Gastrocnemius medialis (tissue), 4 donors: ENCODE measurements around the gene DBH.

Experiments used
- POLR2A ChIP-seq, 2 donors: fragments of 450-650 bp; IDR thresholded peaks; one replicate each; pipeline ENCODE4 v1.6.1; 2017; ENCODE audit warnings: antibody characterized with exemption in 2 of 2, mild to moderate bottlenecking in 2 of 2, moderate library complexity in 2 of 2
- TF ChIP-seq, protein P1 (sequence below), 5 experiments: fragments of 450-650 bp in 3 of 5; fragments of 200-600 bp in 2 of 5; sonication (generic) in 2 of 5; IDR thresholded peaks in 4 of 5; conservative IDR thresholded peaks in 1 of 5; 1 replicate in 4 of 5; 2 replicates in 1 of 5; pipeline ENCODE4 v1.5.1; 2016 to 2019; ENCODE audit warnings: antibody characterized with exemption in 5 of 5, mild to moderate bottlenecking in 3 of 5, moderate library complexity in 3 of 5

DNA sequence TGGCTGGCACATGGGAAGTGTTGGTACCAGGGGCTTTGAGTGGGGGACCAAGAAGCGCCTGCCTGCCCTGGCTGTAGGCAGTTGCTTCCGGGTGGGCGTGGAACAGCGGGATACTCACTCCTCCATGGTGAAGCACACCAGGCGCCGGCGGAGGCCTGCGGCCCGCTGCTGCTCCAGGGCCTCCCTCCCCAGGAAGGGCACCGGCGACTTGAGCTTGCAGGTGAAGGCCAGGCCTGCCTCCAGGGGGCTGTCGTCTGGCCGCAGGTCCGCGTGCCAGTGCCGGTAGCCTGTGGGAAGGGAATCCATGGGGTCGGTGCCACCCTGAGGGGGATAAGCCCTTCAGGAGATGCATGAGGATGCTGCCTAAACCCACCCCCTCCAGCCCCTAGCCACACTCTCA is 34.3 kb downstream of the DBH start:
- TF ChIP-seq, protein P1, sequence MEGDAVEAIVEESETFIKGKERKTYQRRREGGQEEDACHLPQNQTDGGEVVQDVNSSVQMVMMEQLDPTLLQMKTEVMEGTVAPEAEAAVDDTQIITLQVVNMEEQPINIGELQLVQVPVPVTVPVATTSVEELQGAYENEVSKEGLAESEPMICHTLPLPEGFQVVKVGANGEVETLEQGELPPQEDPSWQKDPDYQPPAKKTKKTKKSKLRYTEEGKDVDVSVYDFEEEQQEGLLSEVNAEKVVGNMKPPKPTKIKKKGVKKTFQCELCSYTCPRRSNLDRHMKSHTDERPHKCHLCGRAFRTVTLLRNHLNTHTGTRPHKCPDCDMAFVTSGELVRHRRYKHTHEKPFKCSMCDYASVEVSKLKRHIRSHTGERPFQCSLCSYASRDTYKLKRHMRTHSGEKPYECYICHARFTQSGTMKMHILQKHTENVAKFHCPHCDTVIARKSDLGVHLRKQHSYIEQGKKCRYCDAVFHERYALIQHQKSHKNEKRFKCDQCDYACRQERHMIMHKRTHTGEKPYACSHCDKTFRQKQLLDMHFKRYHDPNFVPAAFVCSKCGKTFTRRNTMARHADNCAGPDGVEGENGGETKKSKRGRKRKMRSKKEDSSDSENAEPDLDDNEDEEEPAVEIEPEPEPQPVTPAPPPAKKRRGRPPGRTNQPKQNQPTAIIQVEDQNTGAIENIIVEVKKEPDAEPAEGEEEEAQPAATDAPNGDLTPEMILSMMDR (IDR thresholded peaks at IDR 0.05 in 4 of 5, conservative IDR thresholded peaks at IDR 0.05 in 1 of 5), result no peak
- TF ChIP-seq POLR2A (IDR thresholded peaks at IDR 0.05), result no peak
